Measurements from ENCODE around the gene RERE. TPM values are rescaled to one million over a fixed set of nuclear protein-coding genes. Genes with fewer than 3 reads are reported as not detected.
A peak's percentile ranks its signal among the peaks of the same experiment; 100 is the strongest.

Gene RERE
- total RNA-seq, 6 experiments from 2014 or later, result 36.5 to 41.6 (median 37.5) TPM

- Mint-ChIP-seq H3K36me3 (ENCODE audit: low read depth) (no peaks in the 10 kb centered on the region), H3K27me3 (ENCODE audit: insufficient read depth) (peaks cover 4% of the 10 kb centered on the region), H3K9me3 (no peaks in the 10 kb centered on the region), H3K4me3 (no peak overlapping the region), H3K4me1 (ENCODE audit: low read depth) (no peaks in the 10 kb centered on the region), H3K27ac (no peak overlapping the region)
- DNase-seq, result no peak
- TF ChIP-seq, protein P1, sequence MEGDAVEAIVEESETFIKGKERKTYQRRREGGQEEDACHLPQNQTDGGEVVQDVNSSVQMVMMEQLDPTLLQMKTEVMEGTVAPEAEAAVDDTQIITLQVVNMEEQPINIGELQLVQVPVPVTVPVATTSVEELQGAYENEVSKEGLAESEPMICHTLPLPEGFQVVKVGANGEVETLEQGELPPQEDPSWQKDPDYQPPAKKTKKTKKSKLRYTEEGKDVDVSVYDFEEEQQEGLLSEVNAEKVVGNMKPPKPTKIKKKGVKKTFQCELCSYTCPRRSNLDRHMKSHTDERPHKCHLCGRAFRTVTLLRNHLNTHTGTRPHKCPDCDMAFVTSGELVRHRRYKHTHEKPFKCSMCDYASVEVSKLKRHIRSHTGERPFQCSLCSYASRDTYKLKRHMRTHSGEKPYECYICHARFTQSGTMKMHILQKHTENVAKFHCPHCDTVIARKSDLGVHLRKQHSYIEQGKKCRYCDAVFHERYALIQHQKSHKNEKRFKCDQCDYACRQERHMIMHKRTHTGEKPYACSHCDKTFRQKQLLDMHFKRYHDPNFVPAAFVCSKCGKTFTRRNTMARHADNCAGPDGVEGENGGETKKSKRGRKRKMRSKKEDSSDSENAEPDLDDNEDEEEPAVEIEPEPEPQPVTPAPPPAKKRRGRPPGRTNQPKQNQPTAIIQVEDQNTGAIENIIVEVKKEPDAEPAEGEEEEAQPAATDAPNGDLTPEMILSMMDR (IDR thresholded peaks at IDR 0.05), result no peak
Observed at GRCh38 chr1:8752411-8752810, 65.0 kb downstream of the RERE start.

GRCh38 chr1:8751984-8752383, 65.5 kb downstream of the RERE start:
- Mint-ChIP-seq H3K27me3 (ENCODE audit: insufficient read depth) (peaks cover 4% of the 10 kb centered on the region), H3K4me3 (no peak overlapping the region), H3K9me3 (no peaks in the 10 kb centered on the region), H3K27ac (no peak overlapping the region), H3K36me3 (ENCODE audit: low read depth) (no peaks in the 10 kb centered on the region), H3K4me1 (ENCODE audit: low read depth) (no peaks in the 10 kb centered on the region)
- TF ChIP-seq, protein P1 (IDR thresholded peaks at IDR 0.05), result no peak
- no peak for DNase-seq

GRCh38 chr1:8747879-8748825, 69.3 kb downstream of the RERE start:
- Mint-ChIP-seq H3K36me3 (ENCODE audit: low read depth) (no peaks in the 10 kb centered on the region), H3K4me3 (no peak overlapping the region), H3K9me3 (no peaks in the 10 kb centered on the region), H3K4me1 (ENCODE audit: low read depth) (peaks cover 12% of the 10 kb centered on the region), H3K27ac (no peak overlapping the region), H3K27me3 (ENCODE audit: insufficient read depth) (peaks cover 4% of the 10 kb centered on the region; the same call in 1 of the 2 replicates)
- DNase-seq, result no peak
- TF ChIP-seq, protein P1 (IDR thresholded peaks at IDR 0.05), result no peak

GRCh38 chr1:8746554-8746953, 70.9 kb downstream of the RERE start:
- DNase-seq, result peak; percentile 16
- Mint-ChIP-seq H3K27ac (no peak overlapping the region), H3K4me1 (ENCODE audit: low read depth) (peaks cover 19% of the 10 kb centered on the region), H3K27me3 (ENCODE audit: insufficient read depth) (peaks cover 4% of the 10 kb centered on the region; the same call in 1 of the 2 replicates), H3K9me3 (no peaks in the 10 kb centered on the region), H3K4me3 (no peak overlapping the region), H3K36me3 (ENCODE audit: low read depth) (no peaks in the 10 kb centered on the region)
- TF ChIP-seq, protein P1 (IDR thresholded peaks at IDR 0.05), result no peak

GRCh38 chr1:8745749-8746390, 71.6 kb downstream of the RERE start:
- Mint-ChIP-seq H3K4me3 (no peak overlapping the region), H3K9me3 (no peaks in the 10 kb centered on the region), H3K36me3 (ENCODE audit: low read depth) (no peaks in the 10 kb centered on the region), H3K4me1 (ENCODE audit: low read depth) (peaks cover 26% of the 10 kb centered on the region), H3K27ac (no peak overlapping the region), H3K27me3 (ENCODE audit: insufficient read depth) (peaks cover 4% of the 10 kb centered on the region; the same call in 1 of the 2 replicates)
- DNase-seq, result no peak
- TF ChIP-seq, protein P1 (IDR thresholded peaks at IDR 0.05), result no peak

All from HFFc6 (cell line).